ENCODE measurements around the gene HAUS7. TPM values are rescaled to one million over a fixed set of nuclear protein-coding genes. Genes with fewer than 3 reads are reported as not detected.

HAUS7 gene
- total and polyA plus RNA-seq, 2 experiments from 2014 or later = 59.8 to 77.9 TPM

- Mint-ChIP-seq H3K27ac (no peak overlapping the region), H3K36me3 (ENCODE audit: low read depth) (no peaks in the 10 kb centered on the region), H3K27me3 (ENCODE audit: insufficient read depth, low read depth, poor library complexity) (peaks cover 5% of the 10 kb centered on the region), H3K9me3 (no peaks in the 10 kb centered on the region), H3K4me1 (no peaks in the 10 kb centered on the region), H3K4me3 (no peak overlapping the region)
- DNase-seq (ENCODE audit: low spot score) (no peak), ATAC-seq (no peak)
- Histone ChIP-seq H3K4me2 (no peak overlapping the region), H3K27ac (ENCODE audit: low read depth) (no peak overlapping the region), H2AFZ (no peak overlapping the region), H3F3A (replicated peaks; ENCODE audit: low read depth) (no peaks in the 10 kb centered on the region), H3K36me3 (ENCODE audit: insufficient read depth) (no peaks in the 10 kb centered on the region), H3K9me2 (ENCODE audit: insufficient read depth) (no peaks in the 10 kb centered on the region), H3K4me1 (ENCODE audit: insufficient read depth) (no peaks in the 10 kb centered on the region), H3K27me3 (ENCODE audit: insufficient read depth) (no peaks in the 10 kb centered on the region), H3K4me3 (no peak overlapping the region), H3K79me2 (replicated peaks; ENCODE audit: insufficient read depth) (no peaks in the 10 kb centered on the region), H4K20me1 (replicated peaks; ENCODE audit: insufficient read depth) (no peaks in the 10 kb centered on the region)
- TF ChIP-seq REST (IDR thresholded peaks at IDR 0.05; ENCODE audit: unreplicated experiment) = no peak
- TF ChIP-seq STAT1 (IDR thresholded peaks at IDR 0.05; ENCODE audit: unreplicated experiment) = no peak
- TF ChIP-seq, protein P1, sequence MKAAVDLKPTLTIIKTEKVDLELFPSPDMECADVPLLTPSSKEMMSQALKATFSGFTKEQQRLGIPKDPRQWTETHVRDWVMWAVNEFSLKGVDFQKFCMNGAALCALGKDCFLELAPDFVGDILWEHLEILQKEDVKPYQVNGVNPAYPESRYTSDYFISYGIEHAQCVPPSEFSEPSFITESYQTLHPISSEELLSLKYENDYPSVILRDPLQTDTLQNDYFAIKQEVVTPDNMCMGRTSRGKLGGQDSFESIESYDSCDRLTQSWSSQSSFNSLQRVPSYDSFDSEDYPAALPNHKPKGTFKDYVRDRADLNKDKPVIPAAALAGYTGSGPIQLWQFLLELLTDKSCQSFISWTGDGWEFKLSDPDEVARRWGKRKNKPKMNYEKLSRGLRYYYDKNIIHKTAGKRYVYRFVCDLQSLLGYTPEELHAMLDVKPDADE (IDR thresholded peaks at IDR 0.05) = no peak
- no peak for TF ChIP-seq POLR2AphosphoS5 (IDR thresholded peaks at IDR 0.05; ENCODE audit: low read depth)
- no peak for TF ChIP-seq NANOG (IDR thresholded peaks at IDR 0.05; ENCODE audit: borderline replicate concordance)
- no peak for TF ChIP-seq EZH2 (IDR thresholded peaks at IDR 0.05; ENCODE audit: low read depth, unreplicated experiment)
- no peak for TF ChIP-seq CTCF (conservative IDR thresholded peaks at IDR 0.05; ENCODE audit: low read depth in 2 of 2)
- no peak for TF ChIP-seq JUNB (IDR thresholded peaks at IDR 0.05; ENCODE audit: unreplicated experiment)
Measured at GRCh38 chrX:153446636-153446936, 23.8 kb downstream of the HAUS7 start.

GRCh38 chrX:153445856-153446635, 24.3 kb downstream of the HAUS7 start, which contains the start of gene TREX2:
TREX2 (minus strand) TSS chrX:153446056; CDS start chrX:153445430, 626 bp downstream.
- DNase-seq (ENCODE audit: low spot score) (no peak), ATAC-seq (no peak)
- Histone ChIP-seq H3F3A (replicated peaks; ENCODE audit: low read depth) (no peaks in the 10 kb centered on the region), H3K9me2 (ENCODE audit: insufficient read depth) (no peaks in the 10 kb centered on the region), H3K4me2 (no peak within 1 kb of the TSS), H4K20me1 (replicated peaks; ENCODE audit: insufficient read depth) (no peaks in the 10 kb centered on the region), H3K27me3 (ENCODE audit: insufficient read depth) (no peaks in the 10 kb centered on the region), H3K4me1 (ENCODE audit: insufficient read depth) (no peaks in the 10 kb centered on the region), H3K27ac (ENCODE audit: low read depth) (no peak within 1 kb of the TSS), H3K4me3 (no peak within 1 kb of the TSS), H3K79me2 (replicated peaks; ENCODE audit: insufficient read depth) (no peaks in the 10 kb centered on the region), H2AFZ (no peak within 1 kb of the TSS), H3K36me3 (ENCODE audit: insufficient read depth) (no peaks in the 10 kb centered on the region)
- Mint-ChIP-seq H3K36me3 (ENCODE audit: low read depth) (no peaks in the 10 kb centered on the region), H3K27me3 (ENCODE audit: insufficient read depth, low read depth, poor library complexity) (peaks cover 5% of the 10 kb centered on the region), H3K4me3 (no peak within 1 kb of the TSS), H3K27ac (no peak within 1 kb of the TSS), H3K4me1 (no peaks in the 10 kb centered on the region), H3K9me3 (no peaks in the 10 kb centered on the region)
- TF ChIP-seq POLR2AphosphoS5 (IDR thresholded peaks at IDR 0.05; ENCODE audit: low read depth) = no peak

Measured in GM23338 (cell line).